ENCODE results near the gene HSBP1.

Gene HSBP1

GRCh38 chr16:83859265-83859664, 51.5 kb downstream of the HSBP1 start:
- DNase-seq (ENCODE audit: low read depth), result no peak
- no peak overlapping the region for H3K4me3 ChIP-seq (ENCODE audit: low read depth, low read length)
- no peak for TF ChIP-seq POLR2A (IDR thresholded peaks at IDR 0.05; ENCODE audit: extremely low read depth, insufficient read length)
- no peak for TF ChIP-seq MAX (IDR thresholded peaks at IDR 0.05; ENCODE audit: low read depth, low read length)
- no peak for TF ChIP-seq CTCF (IDR thresholded peaks at IDR 0.05; ENCODE audit: low read depth, low read length)
- TF ChIP-seq MYC (IDR thresholded peaks at IDR 0.05; ENCODE audit: low read depth, low read length), result no peak

GRCh38 chr16:83862661-83863060, 54.9 kb downstream of the HSBP1 start:
- no peak overlapping the region for H3K4me3 ChIP-seq (ENCODE audit: low read depth, low read length)
- DNase-seq (ENCODE audit: low read depth), result no peak
- no peak for TF ChIP-seq MAX (IDR thresholded peaks at IDR 0.05; ENCODE audit: low read depth, low read length)
- no peak for TF ChIP-seq POLR2A (IDR thresholded peaks at IDR 0.05; ENCODE audit: extremely low read depth, insufficient read length)
- no peak for TF ChIP-seq CTCF (IDR thresholded peaks at IDR 0.05; ENCODE audit: low read depth, low read length)
- no peak for TF ChIP-seq MYC (IDR thresholded peaks at IDR 0.05; ENCODE audit: low read depth, low read length)

- no peak for DNase-seq (ENCODE audit: low read depth)
- TF ChIP-seq MAX (IDR thresholded peaks at IDR 0.05; ENCODE audit: low read depth, low read length) (no peak), MYC (IDR thresholded peaks at IDR 0.05; ENCODE audit: low read depth, low read length) (no peak), CTCF (IDR thresholded peaks at IDR 0.05; ENCODE audit: low read depth, low read length) (no peak), POLR2A (IDR thresholded peaks at IDR 0.05; ENCODE audit: extremely low read depth, insufficient read length) (no peak)
- H3K4me3 ChIP-seq (ENCODE audit: low read depth, low read length), result no peak overlapping the region
These were observed 55.9 kb downstream of the HSBP1 start for GRCh38 chr16:83863682-83864081.

Data from NB4 (cell line).